Mesenchymal stem cell (in vitro differentiated cells and primary cell): Measurements from ENCODE around the gene RNU2-1.

Source experiments
- DNase-seq: peaks from one replicate; pipeline ENCODE4 v3.0.0-alpha.2; 2013
- H2AFZ ChIP-seq: one replicate; pipeline ENCODE4 v1.6.1; 2013; ENCODE audit warnings: low read depth, mild to moderate bottlenecking, control low read depth, inconsistent platforms, low read length, moderate library complexity
- H2AK5ac ChIP-seq: 2 replicates; pipeline ENCODE4 v1.6.1; 2013; ENCODE audit warnings: low read length, moderate library complexity, mild to moderate bottlenecking, inconsistent platforms; ENCODE audit not compliant: severe bottlenecking
- H2BK120ac ChIP-seq: one replicate; pipeline ENCODE4 v1.6.1; 2013; ENCODE audit warnings: low read depth, mild to moderate bottlenecking, inconsistent platforms, low read length, moderate library complexity
- H2BK12ac ChIP-seq, 2 experiments: one replicate each; pipeline ENCODE4 v1.6.1; 2013; ENCODE audit warnings: inconsistent platforms in 2 of 2, low read length in 2 of 2, mild to moderate bottlenecking in 2 of 2, moderate library complexity in 2 of 2, control low read depth in 1 of 2
- H2BK15ac ChIP-seq: one replicate; pipeline ENCODE4 v1.6.1; 2013; ENCODE audit warnings: mild to moderate bottlenecking, low read depth, inconsistent platforms; ENCODE audit not compliant: poor library complexity, severe bottlenecking
- H2BK5ac ChIP-seq: 2 replicates; pipeline ENCODE4 v1.6.1; 2013; ENCODE audit warnings: low read depth, mild to moderate bottlenecking, low read length, control low read depth, inconsistent platforms; ENCODE audit not compliant: poor library complexity, severe bottlenecking
- H3K14ac ChIP-seq, 2 experiments: one replicate each; pipeline ENCODE4 v1.6.1; 2013; ENCODE audit warnings: inconsistent platforms in 2 of 2, low read length in 2 of 2, control low read depth in 1 of 2, mild to moderate bottlenecking in 1 of 2, moderate library complexity in 1 of 2
- H3K18ac ChIP-seq, 2 experiments: one replicate each; pipeline ENCODE4 v1.6.1; 2013; ENCODE audit warnings: inconsistent platforms in 2 of 2, low read length in 2 of 2, control low read depth in 1 of 2, low read depth in 1 of 2, mild to moderate bottlenecking in 1 of 2
- H3K23ac ChIP-seq, 2 experiments: one replicate each; pipeline ENCODE4 v1.6.1; 2013; ENCODE audit warnings: inconsistent platforms in 2 of 2, low read length in 2 of 2, mild to moderate bottlenecking in 2 of 2, moderate library complexity in 2 of 2, control low read depth in 1 of 2
- H3K27ac ChIP-seq: 2 replicates; pipeline ENCODE4 v1.5.1; 2013; ENCODE audit warnings: mild to moderate bottlenecking, moderate library complexity, low read length, control low read depth, inconsistent platforms; ENCODE audit not compliant: poor library complexity, severe bottlenecking
- H3K27me3 ChIP-seq, 2 experiments: 2 replicates each; pipeline versions ENCODE4 v1.6.1 to v1.7.0; 2013; ENCODE audit warnings: low read length in 2 of 2, mild to moderate bottlenecking in 2 of 2, moderate library complexity in 2 of 2, control low read depth in 1 of 2, inconsistent platforms in 1 of 2; ENCODE audit not compliant: control insufficient read depth in 1 of 2, insufficient read depth in 1 of 2
- H3K36me3 ChIP-seq, 2 experiments: 2 replicates each; pipeline versions ENCODE4 v1.6.1 to v1.7.0; 2013; ENCODE audit warnings: low read length in 2 of 2, control low read depth in 1 of 2, inconsistent platforms in 1 of 2, low read depth in 1 of 2, mild to moderate bottlenecking in 1 of 2; ENCODE audit not compliant: insufficient read depth in 2 of 2, control insufficient read depth in 1 of 2
- H3K4ac ChIP-seq, 2 experiments: one replicate each; pipeline ENCODE4 v1.6.1; 2013; ENCODE audit warnings: inconsistent platforms in 2 of 2, low read length in 2 of 2, mild to moderate bottlenecking in 2 of 2, moderate library complexity in 2 of 2, control low read depth in 1 of 2, low read depth in 1 of 2
- H3K4me1 ChIP-seq: 2 replicates; pipeline ENCODE4 v1.6.1; 2013; ENCODE audit warnings: low read depth, low read length, control low read depth; ENCODE audit not compliant: control insufficient read depth, insufficient read depth
- H3K4me2 ChIP-seq: 2 replicates; pipeline ENCODE4 v1.6.1; 2013; ENCODE audit warnings: low read length, mild to moderate bottlenecking, inconsistent platforms; ENCODE audit not compliant: poor library complexity, severe bottlenecking
- H3K4me3 ChIP-seq, 2 experiments: 2 replicates each; pipeline versions ENCODE4 v1.5.1 to v1.7.0; 2013; ENCODE audit warnings: low read length in 2 of 2, mild to moderate bottlenecking in 2 of 2, control low read depth in 1 of 2, low read depth in 1 of 2; ENCODE audit not compliant: insufficient read depth in 1 of 2
- H3K79me1 ChIP-seq: replicated peaks from 2 replicates; pipeline ENCODE4 v1.6.1; 2013; ENCODE audit warnings: mild to moderate bottlenecking, control low read depth, low read length, inconsistent platforms; ENCODE audit not compliant: poor library complexity, severe bottlenecking
- H3K9ac ChIP-seq: 2 replicates; pipeline ENCODE4 v1.7.0; 2013; ENCODE audit warnings: mild to moderate bottlenecking, low read length, moderate library complexity
- H3K9me3 ChIP-seq: 2 replicates; pipeline ENCODE4 v1.7.0; 2013; ENCODE audit warnings: mild to moderate bottlenecking, low read length; ENCODE audit not compliant: control insufficient read depth
- H4K8ac ChIP-seq: one replicate; pipeline ENCODE4 v1.6.1; 2013; ENCODE audit warnings: inconsistent platforms, mild to moderate bottlenecking, low read length, moderate library complexity
- H4K91ac ChIP-seq: one replicate; pipeline ENCODE4 v1.6.1; 2013; ENCODE audit warnings: mild to moderate bottlenecking, low read length, inconsistent platforms
- WGBS: methylation state at CpG from one replicate; pipeline ENCODE4 v1.1.7; 2013; ENCODE audit warnings: mixed read lengths; 5-methylcytosine and 5-hydroxymethylcytosine counted together

RNU2-1 gene

DNA sequence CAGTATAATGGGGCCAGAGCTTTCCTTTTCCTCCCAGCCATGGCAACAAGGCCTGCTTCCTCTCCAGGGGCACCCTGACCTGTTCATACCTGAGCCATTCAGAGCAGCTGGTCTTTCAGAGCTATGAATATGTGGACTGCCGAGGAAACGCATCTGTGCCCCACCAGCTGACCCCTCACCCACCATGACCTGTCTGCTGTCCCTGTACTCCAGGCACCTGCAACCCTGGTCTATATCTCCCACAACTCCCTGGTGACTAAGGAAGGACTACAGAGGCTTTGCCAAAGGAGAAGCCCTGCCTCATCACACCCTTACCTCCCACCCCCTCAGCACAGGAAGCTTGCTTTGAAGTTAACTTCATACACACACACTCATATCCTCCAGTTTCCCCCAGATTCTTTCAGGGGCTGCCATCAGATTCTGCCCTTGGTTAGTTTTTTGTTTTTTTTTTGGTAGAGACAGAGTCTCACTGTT lies 16.1 kb downstream of the RNU2-1 start:
- Histone ChIP-seq H3K14ac (no peak overlapping the region), H2BK5ac (no peak overlapping the region), H2BK15ac (no peak overlapping the region), H3K79me1 (peaks cover 24% of the 10 kb centered on the region), H4K91ac (no peak overlapping the region), H3K4me1 (peaks cover 10% of the 10 kb centered on the region), H3K18ac (no peak overlapping the region), H4K8ac (no peak overlapping the region), H3K4me3 (no peak overlapping the region), H3K4ac (no peak overlapping the region), H3K23ac (no peak overlapping the region), H2BK120ac (no peak overlapping the region), H3K36me3 (peaks cover 42 to 53% of the 10 kb centered on the region in 2 experiments), H3K4me2 (no peak overlapping the region), H2AK5ac (no peak overlapping the region), H3K27me3 (no peaks in the 10 kb centered on the region), H3K27ac (no peak overlapping the region), H3K9ac (no peak overlapping the region), H3K9me3 (no peaks in the 10 kb centered on the region), H2AFZ (no peak overlapping the region), H2BK12ac (no peak overlapping the region)
- DNase-seq = no peak
- WGBS = 97% methylated on average over 2 of the region's 2 CpGs

- Histone ChIP-seq H4K91ac (no peak overlapping the region), H3K4ac (no peak overlapping the region), H3K4me2 (no peak overlapping the region), H3K36me3 (peaks cover 42 to 53% of the 10 kb centered on the region in 2 experiments), H3K27ac (no peak overlapping the region), H2AFZ (no peak overlapping the region), H3K23ac (no peak overlapping the region), H3K14ac (no peak overlapping the region), H3K9ac (no peak overlapping the region), H3K9me3 (no peaks in the 10 kb centered on the region), H2BK12ac (no peak overlapping the region), H3K4me3 (no peak overlapping the region), H2BK15ac (no peak overlapping the region), H2AK5ac (no peak overlapping the region), H2BK5ac (no peak overlapping the region), H3K18ac (no peak overlapping the region), H2BK120ac (no peak overlapping the region), H3K4me1 (peaks cover 10% of the 10 kb centered on the region), H3K79me1 (peaks cover 27% of the 10 kb centered on the region), H3K27me3 (no peaks in the 10 kb centered on the region), H4K8ac (no peak overlapping the region)
- no peak for DNase-seq
- 95% methylated on average over 4 of the region's 4 CpGs for WGBS
Measured at GRCh38 chr17:43216762-43217613, 16.8 kb downstream of the RNU2-1 start.

DNA sequence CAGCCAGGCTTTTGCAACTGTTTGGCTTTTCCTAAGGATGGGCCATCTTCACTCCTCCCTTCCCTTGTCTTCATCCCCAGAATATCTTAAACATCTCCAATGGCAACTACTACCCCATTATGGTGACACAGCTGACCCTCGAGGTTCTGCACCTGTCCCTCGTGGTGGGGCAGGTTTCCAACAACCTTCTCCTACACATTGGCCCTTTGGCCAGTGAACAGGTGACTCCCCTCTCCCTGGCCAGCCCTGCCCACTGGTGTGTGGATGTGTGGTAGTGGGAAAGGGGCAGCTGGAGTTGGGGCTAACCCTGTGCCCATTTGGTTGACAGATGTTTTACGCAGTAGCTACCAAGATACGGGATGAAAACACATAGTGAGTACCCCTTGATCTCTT lies 17.4 kb downstream of the RNU2-1 start:
- Histone ChIP-seq H3K27me3 (no peaks in the 10 kb centered on the region), H2BK5ac (no peak overlapping the region), H3K4ac (no peak overlapping the region), H3K4me3 (no peak overlapping the region), H3K4me1 (peaks cover 10% of the 10 kb centered on the region), H4K8ac (no peak overlapping the region), H3K23ac (no peak overlapping the region), H2BK120ac (no peak overlapping the region), H3K14ac (no peak overlapping the region), H2AK5ac (no peak overlapping the region), H2BK15ac (no peak overlapping the region), H3K9me3 (no peaks in the 10 kb centered on the region), H3K18ac (no peak overlapping the region), H3K36me3 (peaks cover 42 to 51% of the 10 kb centered on the region in 2 experiments), H3K9ac (no peak overlapping the region), H3K4me2 (no peak overlapping the region), H3K27ac (no peak overlapping the region), H4K91ac (no peak overlapping the region), H2AFZ (no peak overlapping the region), H3K79me1 (peaks cover 27% of the 10 kb centered on the region), H2BK12ac (no peak overlapping the region)
- 99% methylated on average over 4 of the region's 4 CpGs for WGBS
- DNase-seq = no peak

DNA sequence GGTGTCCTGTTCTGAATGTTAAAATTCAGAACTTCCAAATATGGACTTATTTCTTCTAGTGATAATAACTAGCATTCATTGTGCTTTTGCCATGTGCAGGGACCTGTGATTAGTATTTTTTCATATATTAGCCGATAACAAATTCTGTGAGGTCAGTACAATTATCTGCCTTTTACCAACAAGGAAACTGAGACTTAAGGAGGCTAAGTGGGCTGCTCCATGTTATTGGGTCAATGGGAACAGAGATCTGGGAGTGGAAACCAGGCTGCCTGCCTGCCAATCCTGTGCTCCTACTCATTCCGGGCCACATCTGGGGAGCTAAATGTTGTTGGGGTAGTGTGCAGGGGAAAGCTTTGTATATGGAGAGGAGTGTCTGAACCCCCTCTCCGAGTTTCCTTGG lies 18.4 kb downstream of the RNU2-1 start:
- no peak overlapping the region for H3K14ac ChIP-seq
- peaks cover 10% of the 10 kb centered on the region for H3K4me1 ChIP-seq
- H2BK120ac ChIP-seq = no peak overlapping the region
- H2BK15ac ChIP-seq = no peak overlapping the region
- no peak overlapping the region for H4K91ac ChIP-seq
- no peak overlapping the region for H3K4me2 ChIP-seq
- no peak overlapping the region for H2BK12ac ChIP-seq
- H4K8ac ChIP-seq = no peak overlapping the region
- no peak overlapping the region for H3K4me3 ChIP-seq
- no peak overlapping the region for H2AFZ ChIP-seq
- no peaks in the 10 kb centered on the region for H3K9me3 ChIP-seq
- no peak overlapping the region for H2BK5ac ChIP-seq
- peaks cover 27% of the 10 kb centered on the region for H3K79me1 ChIP-seq
- H3K36me3 ChIP-seq = peaks cover 36 to 50% of the 10 kb centered on the region in 2 experiments
- H3K18ac ChIP-seq = no peak overlapping the region
- DNase-seq = no peak
- H3K23ac ChIP-seq = no peak overlapping the region
- no peak overlapping the region for H3K9ac ChIP-seq
- H2AK5ac ChIP-seq = no peak overlapping the region
- H3K4ac ChIP-seq = no peak overlapping the region
- no peak overlapping the region for H3K27ac ChIP-seq
- WGBS = 100% methylated on average over 2 of the region's 3 CpGs
- H3K27me3 ChIP-seq = no peaks in the 10 kb centered on the region
